NK-92 (cell line): ENCODE results near the gene ERVH48-1.
"Not testable (repeated sequence)": the region's sequence is repeated elsewhere in the genome, so short reads cannot be mapped to it uniquely, and the experiment has no call there.

Experiments
- DNase-seq: peaks from one replicate; lab custom pipeline; 2025; ENCODE audit not compliant: unreplicated experiment; lab: John Stamatoyannopoulos, UW

ERVH48-1 gene

DNA sequence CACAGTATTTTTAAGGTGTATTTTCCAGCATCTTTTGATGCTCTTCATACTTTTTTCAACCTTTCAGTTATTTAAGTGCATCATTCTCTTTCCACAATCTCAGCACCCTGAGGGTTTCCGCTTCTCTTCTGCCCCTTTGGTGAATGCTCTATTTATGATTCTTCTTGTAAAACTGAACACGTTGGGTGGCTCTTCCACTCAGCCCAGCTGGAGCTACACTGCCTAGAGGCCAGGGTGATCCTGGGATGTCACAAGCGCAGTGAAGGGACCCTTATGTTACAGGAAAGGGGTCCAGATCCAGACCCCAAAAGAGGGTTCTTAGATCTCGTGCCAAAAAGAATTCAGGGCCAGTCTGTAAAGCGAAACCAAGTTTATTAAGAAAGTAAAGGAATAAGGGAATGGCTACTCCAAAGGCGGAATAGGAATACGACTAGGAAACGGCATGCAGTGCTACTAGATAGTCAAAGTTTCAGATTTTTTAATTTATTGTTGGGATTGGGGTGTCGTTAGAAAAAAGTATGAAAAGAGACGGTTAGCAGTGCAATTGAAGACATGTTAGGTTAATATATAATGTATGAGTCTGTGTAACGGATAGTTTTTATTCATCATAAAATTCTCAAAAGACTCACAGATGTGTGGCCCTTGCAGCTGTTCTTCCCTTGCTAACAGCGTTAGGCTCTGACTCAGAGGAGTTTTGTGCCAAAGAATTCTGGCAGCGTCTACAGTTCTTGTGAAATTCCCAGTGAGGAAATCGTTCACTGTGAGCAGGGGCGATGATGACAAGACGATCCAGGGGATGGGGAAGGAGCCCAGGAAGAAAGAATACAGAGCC, 14.4 kb upstream of the ERVH48-1 start:
- no peak for DNase-seq

DNA sequence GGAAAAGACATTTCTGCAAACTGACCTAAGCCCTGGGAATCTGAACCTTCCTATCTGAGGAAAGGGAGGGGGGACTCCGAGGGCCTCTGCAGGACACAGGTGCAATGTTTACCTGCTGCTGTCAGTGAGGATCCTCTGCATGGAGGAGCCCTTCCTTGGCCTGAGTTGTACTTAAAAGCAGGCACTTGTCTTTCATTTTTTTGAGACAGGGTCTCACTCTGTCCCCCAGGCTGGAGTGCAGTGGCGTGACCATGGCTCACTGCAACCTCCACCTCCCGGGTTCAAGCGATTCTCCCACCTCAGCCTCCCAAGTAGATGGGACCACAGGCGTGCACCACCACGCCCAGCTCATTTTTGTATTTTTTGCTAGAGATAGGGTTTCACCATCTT, 13.2 kb upstream of the ERVH48-1 start:
- DNase-seq = not testable (repeated sequence)

DNA sequence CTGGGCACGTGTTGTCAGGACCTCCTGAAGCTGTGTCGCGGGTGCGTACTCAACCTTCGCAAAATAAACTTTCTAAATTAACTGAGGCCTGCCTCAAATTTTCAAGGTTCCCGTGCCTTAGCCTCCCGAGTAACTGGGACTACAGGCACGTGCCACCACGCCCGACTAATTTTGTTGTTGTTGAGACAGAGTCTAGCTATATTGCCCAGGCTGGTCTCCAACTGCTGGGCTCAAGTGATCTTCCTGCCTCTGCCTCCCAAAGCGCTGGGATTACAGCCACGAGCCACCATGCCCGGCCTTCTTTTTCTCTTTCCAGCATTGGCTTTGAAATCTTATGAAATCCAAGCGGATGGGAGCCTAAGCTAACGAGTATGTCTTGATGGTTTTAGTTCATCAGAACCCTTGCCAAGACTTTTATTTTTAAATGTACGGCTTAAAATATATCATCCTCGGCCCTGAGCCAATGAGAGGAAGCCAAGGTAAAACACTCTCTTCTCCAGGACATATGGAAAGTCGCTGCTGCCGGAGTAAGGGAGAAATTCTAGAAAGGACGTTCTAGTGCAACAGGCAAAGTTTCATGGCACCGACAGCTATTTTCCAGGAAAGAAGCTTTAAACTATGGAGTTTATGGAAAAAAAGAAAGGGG, 12.7 kb upstream of the ERVH48-1 start:
- no peak for DNase-seq

DNA sequence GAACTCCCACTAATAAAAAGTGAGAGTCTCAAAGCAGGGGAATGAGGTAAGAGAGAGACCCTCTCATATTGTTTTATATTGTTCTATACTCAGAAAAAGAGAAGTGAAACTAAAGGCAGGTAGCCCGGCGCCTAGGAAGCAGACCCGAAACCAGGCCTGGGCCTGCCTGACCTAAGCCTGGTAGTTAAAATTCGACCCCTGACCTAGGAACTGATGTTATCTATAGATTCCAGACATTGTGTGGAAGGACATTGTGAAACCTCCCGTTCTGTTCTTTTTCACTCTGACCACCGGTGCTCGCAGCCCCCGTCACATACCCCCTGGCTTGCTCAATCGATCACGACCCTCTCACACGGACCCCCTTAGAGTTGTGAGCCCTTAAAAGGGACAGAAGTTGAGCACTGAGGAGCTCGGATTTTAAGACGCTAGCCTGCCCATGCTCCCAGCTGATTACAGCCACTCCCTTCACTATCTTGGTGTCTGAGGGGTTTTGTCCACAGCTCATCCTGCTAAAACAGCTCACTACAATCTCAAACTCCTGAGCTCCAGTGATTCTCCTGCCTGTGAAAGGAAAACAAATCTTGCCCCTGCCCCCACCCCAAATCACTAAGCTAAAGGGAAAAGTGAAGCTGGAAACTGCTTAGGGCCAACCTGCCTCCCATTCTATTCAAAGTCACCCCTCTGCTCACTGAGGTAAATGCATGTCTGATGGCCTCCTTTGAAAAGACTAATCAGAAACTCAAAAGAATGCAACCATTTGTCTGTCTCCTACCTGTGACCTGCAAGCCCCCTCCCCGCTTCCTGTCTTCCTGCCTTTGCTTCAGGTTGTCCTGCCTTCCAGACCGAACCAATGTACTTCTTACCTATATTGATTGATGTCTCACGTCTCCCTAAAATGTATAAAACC, 11.9 kb upstream of the ERVH48-1 start:
- not testable (repeated sequence) for DNase-seq

DNA sequence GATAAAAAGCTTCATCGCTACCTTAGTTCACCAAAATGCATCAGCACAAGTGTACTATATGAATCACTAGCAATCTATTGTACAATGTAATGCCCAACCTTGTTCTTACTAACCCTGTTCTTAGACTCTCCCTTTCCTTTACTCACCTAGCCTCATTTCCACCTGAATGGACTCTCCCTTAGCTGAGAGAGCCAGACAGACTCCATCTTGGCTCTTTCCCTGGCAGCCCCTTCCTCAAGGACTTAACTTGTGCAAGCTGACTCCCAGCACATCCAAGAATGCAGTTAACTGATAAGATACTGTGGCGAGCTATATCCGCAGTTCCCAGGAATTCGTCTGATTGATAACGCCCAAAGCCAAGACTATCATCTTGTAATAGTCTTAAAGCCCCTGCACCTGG, 10.9 kb upstream of the ERVH48-1 start:
- DNase-seq = not testable (repeated sequence)

DNA sequence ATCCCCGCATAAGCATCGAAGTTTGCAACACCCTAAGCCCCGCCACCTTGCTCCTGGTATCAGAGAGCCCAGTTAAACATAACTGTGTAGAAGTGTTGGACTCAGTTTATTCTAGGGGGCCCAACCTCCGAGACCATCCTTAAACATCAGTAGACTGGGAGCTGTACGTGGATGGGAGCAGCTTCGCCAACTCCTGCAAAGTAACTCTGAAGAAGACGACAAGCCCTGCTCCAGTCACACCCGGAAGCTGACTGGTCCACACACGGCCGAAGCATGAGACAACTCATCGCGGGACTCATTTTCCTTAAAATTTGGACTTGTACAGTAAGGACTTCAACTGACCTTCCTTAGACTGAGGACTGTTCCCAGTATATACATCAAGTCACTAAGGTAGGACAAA, 8.5 kb upstream of the ERVH48-1 start:
- DNase-seq = not testable (repeated sequence)

DNA sequence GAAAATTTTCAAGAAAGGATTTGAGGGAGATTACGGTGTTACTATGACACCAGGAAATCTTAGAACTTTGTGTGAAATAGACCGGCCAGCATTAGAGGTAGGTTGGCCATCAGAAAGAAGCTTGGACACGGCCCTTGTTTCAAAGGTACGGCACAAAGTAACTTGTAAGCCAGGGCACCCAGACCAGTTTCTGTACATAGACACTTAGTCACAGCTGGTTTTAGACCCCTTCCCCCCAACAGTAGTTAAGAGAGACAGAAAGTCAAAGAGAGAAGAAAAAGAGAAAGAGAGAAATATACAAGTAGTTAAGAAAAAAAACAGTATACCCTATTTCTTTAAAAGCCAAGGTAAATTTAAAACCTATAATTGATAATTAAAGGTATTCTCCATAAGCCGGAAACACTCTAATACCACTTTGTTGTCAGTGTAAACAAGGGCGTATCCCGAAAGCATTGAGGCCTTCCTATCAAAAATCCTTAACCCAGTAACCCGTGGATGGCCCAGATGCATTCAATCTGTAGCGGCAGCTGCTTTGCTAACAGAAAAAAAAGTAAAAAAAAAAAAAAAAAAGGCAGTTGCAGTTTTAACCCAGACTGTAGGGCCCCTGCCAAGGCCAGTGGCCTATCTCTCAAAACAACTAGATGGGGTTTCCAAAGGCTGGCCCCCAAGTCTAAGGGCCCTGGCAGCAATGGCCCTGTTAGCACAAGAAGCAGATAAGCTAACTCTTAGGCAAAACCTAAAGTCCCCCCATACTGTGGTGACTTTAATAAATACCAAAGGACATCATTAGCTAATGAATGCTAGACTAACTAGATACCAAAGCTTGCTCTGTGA, 7.9 kb upstream of the ERVH48-1 start:
- DNase-seq = not testable (repeated sequence)

DNA sequence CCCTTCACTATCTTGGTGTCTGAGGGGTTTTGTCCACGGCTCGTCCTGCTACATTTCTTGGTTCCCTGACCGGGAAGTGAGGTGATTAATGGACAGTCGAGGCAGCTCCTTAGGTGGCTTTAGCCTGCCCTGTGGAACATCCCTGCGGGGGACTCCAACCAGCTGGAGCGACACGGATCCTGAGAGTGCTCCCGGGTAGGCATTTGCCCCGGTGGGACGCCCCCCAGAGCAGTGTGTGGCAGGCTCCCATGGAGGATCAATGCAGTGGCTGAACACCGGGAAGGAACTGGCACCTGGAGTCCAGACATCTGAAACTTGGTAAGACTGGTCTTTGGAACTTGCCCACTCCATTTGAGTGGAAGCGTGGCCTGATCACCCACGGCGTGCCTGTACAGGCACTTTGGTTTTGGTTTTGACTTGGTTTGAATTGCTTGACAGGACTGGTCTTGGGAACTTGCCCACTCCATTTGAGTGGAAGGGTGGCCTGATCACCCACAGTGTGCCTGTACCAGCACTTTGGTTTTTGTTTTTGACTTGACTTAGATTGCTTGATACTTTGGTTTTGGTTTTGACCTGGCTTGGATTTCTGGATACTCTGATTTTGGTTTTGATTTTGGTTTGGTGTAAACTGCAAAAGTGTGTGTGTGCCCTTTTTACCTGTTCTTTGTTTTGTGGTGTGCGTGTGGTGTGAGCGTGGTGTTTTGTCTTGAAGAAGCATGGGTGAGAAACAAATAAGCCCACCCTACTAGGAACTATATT, 7.1 kb upstream of the ERVH48-1 start:
- DNase-seq = not testable (repeated sequence)

DNA sequence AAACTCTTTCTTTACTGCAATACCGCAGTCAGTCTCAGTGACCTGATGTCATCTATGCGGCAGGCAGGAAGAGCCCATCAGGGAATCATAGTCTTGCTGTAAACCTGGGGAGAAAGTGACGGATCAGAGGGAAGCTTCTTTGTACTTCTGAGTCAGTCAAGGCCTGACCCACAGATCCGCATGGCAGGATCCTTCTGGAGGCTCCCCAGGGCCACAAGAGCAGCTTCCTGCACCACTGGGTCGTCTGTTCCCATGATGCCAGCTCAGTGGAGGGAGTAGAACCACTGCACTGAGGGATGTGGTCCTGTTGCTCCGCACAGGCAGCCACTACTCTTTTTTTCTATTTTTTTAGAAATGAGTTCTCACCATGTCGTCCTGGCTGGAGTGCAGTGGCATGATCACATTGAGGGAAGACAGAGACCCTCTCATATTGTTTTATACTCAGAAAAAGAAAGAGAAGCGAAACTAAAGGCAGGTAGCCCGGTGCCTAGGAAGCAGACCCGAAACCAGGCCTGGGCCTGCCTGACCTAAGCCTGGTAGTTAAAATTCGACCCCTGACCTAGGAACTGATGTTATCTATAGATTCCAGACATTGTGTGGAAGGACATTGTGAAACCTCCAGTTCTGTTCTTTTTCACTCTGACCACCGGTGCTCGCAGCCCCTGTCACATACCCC, 6.3 kb upstream of the ERVH48-1 start:
- DNase-seq = no peak

DNA sequence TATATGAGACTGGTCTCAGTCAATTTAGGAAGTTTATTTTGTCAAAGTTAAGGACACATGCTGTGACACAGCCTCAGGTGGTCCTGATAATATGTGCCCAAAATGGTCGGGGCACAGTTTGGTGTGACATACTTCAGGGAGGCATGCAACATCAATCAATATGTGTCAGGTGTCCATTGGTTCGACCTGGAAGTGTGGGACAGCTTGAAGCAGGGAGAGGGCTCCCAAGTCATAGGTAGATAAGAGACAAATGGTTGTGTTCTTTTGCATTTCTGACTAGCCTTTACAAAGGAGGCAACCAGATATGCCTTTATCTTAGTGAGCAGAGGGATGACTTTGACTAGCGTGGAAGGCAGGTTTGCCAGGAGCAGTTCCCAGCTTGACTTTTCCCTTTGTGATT, 4.5 kb upstream of the ERVH48-1 start:
- no peak for DNase-seq

DNA sequence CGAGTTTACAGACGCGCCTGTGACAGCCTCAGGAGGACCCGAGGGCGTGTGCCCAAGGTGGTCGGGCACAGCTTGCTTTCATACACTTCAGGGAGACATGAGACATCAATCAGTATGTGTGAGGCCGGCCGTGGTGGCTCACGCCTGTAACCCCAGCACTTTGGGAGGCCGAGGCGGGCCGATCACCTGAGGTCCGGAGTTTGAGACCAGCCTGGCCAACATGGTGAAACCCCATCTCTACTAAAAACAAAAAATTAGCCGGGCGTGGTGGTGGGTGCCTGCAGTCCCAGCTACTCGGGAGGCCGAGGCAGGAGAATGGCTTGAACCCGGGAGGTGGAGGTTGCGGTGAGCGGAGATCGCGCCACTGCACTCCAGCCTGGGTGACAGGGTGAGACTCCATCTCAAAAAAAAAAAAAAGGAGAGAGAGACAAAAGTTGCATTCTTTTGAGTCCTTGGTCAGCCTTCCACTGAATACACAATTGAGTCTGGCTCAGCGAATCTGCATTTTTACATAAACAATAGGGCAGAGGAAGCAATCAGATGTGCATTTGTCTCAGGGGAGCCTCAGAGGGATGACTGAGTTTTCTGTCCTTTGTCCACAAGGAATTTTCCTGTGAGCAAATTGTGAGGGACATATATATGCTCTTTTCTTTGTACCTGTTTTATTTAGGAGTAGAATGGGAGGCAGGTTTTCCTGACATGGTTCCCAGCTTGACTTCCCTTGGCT, 2.2 kb upstream of the ERVH48-1 start:
- not testable (repeated sequence) for DNase-seq

DNA sequence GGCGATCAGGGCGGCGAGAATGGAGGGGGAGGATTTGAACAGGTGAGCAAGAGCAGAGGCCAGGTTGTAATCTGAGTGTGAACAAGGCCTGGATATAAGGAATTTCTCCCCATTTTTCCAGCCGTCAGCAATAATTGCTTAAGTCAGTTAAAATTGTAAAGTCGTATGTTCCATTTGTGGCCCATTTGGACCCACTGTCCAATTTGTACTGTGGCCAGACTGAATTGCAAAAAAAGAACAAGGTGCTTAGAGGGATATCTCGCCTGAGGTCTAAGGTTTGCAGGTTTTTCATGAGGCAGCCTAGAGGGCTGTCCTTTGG, 1.0 kb downstream of the ERVH48-1 start:
- DNase-seq = no peak

DNA sequence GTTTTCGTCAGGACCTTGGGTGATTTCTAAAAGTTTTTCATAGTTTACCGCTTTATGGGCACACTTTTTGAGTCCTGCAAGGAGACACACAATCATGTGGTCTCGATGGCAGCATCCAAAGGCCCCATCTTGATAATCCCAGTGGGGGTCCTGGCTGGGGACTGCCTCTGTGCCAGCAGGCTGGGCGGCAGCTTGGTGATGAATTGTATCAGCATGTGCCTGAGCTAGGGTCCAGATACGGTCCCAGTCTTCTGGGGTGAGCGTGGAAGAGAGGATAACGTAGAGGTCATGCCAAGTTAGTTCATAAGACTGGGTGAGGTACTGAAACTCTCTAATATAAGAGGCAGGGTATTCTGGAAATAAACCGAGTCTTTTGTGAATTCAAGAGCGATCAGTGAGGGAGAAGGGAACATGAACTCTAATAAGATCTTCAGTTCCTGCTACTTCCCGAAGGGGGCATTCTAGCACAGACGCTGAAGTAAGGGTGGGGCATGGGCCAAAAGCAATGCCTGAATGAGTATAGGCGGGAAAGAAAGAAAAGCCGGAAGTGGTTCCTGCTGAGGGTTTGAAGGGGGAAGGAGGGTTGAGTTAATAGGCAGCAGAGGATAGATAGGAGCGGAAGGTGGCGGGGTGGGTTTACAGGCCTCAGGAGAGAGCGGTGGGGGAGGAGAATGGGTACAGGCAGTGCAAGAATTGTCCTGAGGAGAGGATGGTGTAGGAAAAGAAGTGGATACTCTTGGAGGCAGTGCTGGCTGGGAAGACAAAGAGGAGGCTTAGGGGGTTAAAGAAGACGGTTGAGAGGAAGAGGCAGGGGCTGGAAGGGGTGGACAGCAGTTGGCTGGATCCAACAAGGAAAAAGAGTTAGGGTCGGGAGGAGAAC, 1.6 kb downstream of the ERVH48-1 start:
- no peak for DNase-seq

DNA sequence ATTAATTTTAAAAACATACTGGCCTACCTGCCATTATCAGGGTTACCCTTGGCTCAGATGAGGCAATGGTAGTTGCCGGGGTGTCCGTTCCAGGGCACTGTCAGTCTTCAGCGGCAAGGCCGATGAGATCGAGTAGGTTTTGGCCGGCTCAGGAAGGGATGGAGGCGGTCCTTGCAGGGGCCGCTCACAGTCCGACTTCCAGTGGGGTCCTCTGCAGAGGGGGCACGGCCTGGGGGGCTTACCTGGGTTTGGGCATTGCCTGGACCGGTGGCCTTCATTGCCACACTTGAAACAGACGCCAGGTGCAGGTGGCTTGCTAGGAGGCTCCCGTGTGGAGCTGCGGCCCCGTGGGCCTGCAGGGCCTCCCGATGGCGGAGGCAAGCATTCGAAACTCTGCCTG, 2.5 kb downstream of the ERVH48-1 start:
- DNase-seq = no peak

DNA sequence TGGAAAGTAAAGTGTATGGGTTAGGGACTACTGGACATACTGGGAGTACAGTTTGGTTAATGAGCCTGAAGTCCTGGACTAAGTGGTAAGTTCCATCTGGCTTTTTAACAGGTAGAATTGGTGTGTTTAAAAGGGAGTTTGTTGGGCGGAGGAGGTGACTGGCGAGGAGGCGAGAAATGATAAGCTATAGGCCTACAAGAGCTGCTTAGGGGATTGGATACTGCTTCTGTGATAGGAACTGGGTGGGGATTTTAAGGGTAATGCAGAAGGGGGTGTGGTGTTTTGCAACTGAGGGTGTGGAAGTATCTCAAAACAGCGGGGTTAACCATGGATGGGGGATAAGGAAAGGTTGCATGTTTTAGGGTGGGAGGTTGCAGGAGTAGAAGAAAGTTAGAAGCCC, 3.5 kb downstream of the ERVH48-1 start:
- DNase-seq = no peak

DNA sequence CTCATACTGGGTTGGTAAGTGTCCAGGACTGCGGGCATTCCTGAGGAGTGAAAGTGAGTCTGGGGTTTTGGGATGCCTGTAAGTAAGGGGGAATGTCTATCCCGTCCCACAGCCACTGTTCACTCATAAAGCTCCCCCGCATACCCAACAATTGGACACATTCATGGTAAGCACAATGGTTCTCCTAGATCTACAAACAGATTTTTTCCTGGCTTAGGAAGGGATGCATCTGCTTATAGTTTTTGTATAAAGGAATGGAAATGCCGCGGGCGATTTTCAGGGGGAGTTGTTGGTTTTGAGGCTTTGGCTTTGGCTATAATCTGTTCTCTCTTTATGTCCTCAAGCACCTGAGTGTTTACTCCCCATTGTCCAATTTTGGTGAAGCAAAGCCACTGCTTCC, 7.1 kb downstream of the ERVH48-1 start:
- DNase-seq = no peak

DNA sequence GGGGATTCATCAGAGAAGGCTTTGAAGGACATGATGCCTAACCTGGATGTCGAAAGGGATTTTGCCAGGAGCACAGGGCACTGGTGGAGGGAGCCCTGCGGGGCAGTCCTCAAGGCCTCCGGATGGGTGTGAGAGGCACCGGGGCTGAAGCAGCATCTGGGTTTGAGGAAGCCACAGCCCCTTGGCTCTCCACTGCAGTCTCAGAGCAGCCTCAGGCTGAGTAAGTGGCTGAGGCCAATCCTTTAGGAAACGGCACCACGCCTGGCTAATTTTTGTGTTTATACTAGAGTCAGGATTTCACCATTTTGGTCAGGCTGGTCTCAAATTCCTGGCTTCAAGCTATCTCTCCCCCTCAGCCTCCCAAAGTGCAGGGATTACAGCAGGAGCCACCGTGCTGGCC, 12.0 kb downstream of the ERVH48-1 start:
- no peak for DNase-seq

DNA sequence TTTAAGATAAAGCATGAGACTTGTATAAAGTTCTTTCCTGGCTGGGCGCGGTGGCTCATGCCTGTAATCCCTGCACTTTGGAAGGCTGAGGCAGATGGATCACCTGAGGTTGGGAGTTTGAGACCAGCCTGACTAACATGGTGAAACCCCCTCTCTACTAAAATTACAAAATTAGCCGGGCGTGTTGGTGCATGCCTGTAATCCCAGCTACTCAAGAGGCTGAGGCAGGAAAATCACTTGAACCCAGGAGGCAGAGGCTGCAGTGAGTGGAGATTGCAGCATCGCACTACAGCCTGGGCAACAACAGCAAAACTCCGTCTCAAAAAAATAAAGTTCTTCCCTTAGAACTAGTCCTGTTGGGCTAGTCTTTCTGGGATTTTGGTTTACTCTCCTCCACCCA, 13.5 kb downstream of the ERVH48-1 start:
- DNase-seq = not testable (repeated sequence)
